Left ventricle myocardium inferior (tissue), 1 donor: ENCODE data around the gene SLC5A9. TPM values are rescaled to one million over a fixed set of nuclear protein-coding genes. Genes with fewer than 3 reads are reported as not detected.

Source experiments
- DNase-seq: peaks from one replicate; pipeline ENCODE4 v3.0.0-alpha.2; 2020
- H3K27ac ChIP-seq: fragments of 200-600 bp; replicated peaks from 2 replicates; pipeline ENCODE4 v1.8.0; 2021
- H3K27me3 ChIP-seq: fragments of 200-600 bp; 2 replicates; pipeline ENCODE4 v1.8.0; 2021; ENCODE audit warnings: low read depth
- H3K36me3 ChIP-seq: fragments of 200-600 bp; 2 replicates; pipeline ENCODE4 v1.8.0; 2021
- H3K4me1 ChIP-seq: fragments of 200-600 bp; 2 replicates; pipeline ENCODE4 v1.8.0; 2021
- H3K4me3 ChIP-seq: fragments of 200-600 bp; 2 replicates; pipeline ENCODE4 v1.8.0; 2021; ENCODE audit warnings: mild to moderate bottlenecking, moderate library complexity
- H3K9me3 ChIP-seq: fragments of 200-600 bp; replicated peaks from 2 replicates; pipeline ENCODE4 v1.8.0; 2021
- intact Hi-C: fragments of 100-400 bp; cut with micrococcal nuclease; formaldehyde crosslinking; loops from one replicate; pipeline ENCODE4 v1.11.0; 2022
- total RNA-seq: library from RNA; stranded (reverse); fragmentation: NEBNext Ultra II Directional; extraction: Animal tissue kit (Norgen Biotek cat#: 25700); gene quantifications from one replicate; pipeline ENCODE4 v1.2.1, GENCODE V29; 2021
- TF ChIP-seq, protein P1 (sequence below): fragments of 200-600 bp; IDR thresholded peaks from 2 replicates; pipeline ENCODE4 v1.8.0; 2021; ENCODE audit warnings: antibody characterized with exemption, mild to moderate bottlenecking, borderline replicate concordance
- donor health status: DM: no; HTN: yes; CAD: no; lungs with severe emphysema.

SLC5A9 gene
- total RNA-seq, 1 donor from 2014 or later, result 0.36 TPM

DNA sequence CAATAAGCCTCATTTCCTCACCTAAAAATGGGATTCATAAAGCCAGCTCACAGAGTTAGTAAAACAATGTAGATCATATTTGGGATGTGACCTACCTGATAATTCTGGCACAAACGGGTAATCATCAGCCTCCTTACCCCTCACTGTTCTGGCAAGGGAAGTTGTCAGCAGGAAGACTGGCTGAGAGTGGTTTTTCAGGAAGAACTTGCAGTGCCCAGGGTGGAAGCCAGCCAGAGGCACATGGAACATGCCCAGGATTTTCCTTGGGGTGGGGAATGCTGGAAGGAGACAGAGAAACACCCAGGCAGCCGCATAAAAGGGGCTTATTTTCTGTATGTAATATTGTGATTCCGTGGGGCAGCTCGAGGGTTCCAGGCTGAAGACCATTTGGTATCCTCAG lies 7.7 kb upstream of the SLC5A9 start:
- DNase-seq, result no peak
- TF ChIP-seq, protein P1, sequence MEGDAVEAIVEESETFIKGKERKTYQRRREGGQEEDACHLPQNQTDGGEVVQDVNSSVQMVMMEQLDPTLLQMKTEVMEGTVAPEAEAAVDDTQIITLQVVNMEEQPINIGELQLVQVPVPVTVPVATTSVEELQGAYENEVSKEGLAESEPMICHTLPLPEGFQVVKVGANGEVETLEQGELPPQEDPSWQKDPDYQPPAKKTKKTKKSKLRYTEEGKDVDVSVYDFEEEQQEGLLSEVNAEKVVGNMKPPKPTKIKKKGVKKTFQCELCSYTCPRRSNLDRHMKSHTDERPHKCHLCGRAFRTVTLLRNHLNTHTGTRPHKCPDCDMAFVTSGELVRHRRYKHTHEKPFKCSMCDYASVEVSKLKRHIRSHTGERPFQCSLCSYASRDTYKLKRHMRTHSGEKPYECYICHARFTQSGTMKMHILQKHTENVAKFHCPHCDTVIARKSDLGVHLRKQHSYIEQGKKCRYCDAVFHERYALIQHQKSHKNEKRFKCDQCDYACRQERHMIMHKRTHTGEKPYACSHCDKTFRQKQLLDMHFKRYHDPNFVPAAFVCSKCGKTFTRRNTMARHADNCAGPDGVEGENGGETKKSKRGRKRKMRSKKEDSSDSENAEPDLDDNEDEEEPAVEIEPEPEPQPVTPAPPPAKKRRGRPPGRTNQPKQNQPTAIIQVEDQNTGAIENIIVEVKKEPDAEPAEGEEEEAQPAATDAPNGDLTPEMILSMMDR, result no peak
- Histone ChIP-seq H3K4me3 (no peak overlapping the region), H3K27me3 (no peaks in the 10 kb centered on the region), H3K4me1 (peaks cover 13% of the 10 kb centered on the region), H3K9me3 (no peaks in the 10 kb centered on the region), H3K27ac (peak overlapping the region; percentile 51), H3K36me3 (no peaks in the 10 kb centered on the region)
- intact Hi-C loops, result no loop called here

DNA sequence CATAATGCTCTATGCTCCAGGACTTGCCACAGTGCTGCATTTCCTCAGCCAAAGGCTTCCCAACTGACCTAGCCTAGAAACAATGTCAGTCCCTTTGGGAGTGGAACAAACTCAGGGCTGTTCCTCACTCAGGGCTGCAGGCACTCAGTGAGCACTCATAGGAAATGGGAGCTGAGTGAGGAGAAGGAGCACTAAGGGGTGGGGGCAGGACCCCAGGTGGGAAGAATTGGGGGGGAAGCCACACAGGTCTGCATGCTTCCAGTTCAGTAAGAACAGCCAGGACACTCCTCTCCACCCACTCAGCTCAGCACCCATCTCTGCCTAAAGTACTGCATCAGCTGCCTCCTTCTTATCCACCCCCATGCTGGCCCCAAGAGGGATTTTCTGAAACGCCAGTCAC lies 7.3 kb upstream of the SLC5A9 start:
- peaks cover 13% of the 10 kb centered on the region for H3K4me1 ChIP-seq
- H3K9me3 ChIP-seq, result no peaks in the 10 kb centered on the region
- intact Hi-C loops, result no loop called here
- no peaks in the 10 kb centered on the region for H3K36me3 ChIP-seq
- peak overlapping the region; percentile 51 for H3K27ac ChIP-seq
- no peaks in the 10 kb centered on the region for H3K27me3 ChIP-seq
- DNase-seq, result no peak
- TF ChIP-seq, protein P1, result no peak
- H3K4me3 ChIP-seq, result no peak overlapping the region

DNA sequence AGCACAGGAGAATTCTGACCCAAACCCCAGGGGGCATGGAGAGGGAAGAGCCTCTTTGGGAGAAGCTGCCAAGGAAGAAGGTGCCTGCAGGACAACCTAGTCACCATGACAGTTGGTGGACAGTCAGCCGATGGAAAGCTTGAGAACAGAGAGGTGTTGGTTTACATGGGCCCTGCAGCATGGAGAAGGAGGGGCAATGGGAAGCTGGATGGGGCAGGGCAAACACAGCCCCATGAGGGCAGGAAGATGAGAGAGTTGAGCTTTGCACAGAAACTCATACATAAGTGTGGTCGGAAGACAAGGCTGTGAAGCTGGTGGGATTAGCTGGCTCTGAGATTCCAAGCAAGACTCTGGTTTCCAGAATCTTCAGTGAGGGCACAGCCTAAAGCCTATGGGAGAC lies 6.6 kb upstream of the SLC5A9 start:
- H3K27me3 ChIP-seq, result no peaks in the 10 kb centered on the region
- no peak overlapping the region for H3K4me3 ChIP-seq
- peak overlapping the region; percentile 51 for H3K27ac ChIP-seq
- TF ChIP-seq, protein P1, result no peak
- intact Hi-C loops, result no loop called here
- no peaks in the 10 kb centered on the region for H3K36me3 ChIP-seq
- no peak for DNase-seq
- H3K4me1 ChIP-seq, result peaks cover 13% of the 10 kb centered on the region
- no peaks in the 10 kb centered on the region for H3K9me3 ChIP-seq

DNA sequence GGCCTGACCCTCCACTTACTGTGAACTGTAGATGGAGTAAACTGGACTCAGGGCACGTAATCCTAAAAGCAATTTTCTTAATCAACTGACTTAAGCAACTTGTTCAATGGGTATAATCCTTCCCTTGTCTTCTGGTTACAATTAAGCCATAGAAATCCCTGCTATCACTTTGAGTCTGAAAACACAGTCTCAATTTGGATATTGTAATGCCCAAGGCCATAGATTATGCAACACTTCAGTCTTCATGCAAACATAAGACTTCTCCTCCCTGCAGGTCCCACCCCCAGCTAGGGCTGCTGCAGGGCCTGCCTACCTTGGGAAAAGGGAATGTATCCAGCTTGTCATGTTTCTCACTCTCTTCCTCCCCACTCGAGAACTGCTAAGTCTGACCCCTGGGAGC lies 6.2 kb upstream of the SLC5A9 start:
- Histone ChIP-seq H3K4me1 (peaks cover 13% of the 10 kb centered on the region), H3K27ac (no peak overlapping the region), H3K27me3 (no peaks in the 10 kb centered on the region), H3K9me3 (no peaks in the 10 kb centered on the region), H3K4me3 (no peak overlapping the region), H3K36me3 (no peaks in the 10 kb centered on the region)
- intact Hi-C loops, result no loop called here
- TF ChIP-seq, protein P1, result no peak
- no peak for DNase-seq

DNA sequence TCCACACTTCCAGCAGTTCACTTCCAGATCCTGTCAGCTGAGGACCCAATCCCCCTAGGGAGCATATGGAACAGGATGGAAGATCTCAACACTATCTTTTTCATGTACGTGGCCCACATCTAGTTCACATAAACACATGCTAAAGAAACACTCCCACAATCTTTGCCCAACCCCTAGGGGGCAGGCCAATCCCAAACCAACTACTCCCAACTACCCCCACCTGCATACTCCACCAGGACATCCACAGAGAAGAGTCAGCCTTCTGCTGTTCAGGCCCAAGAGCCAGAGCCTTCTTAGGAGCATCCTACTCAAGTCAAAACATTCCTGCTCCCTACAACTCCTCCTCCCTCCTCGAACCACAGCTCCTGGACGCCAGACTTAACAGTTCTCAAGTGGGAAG lies 5.6 kb upstream of the SLC5A9 start:
- H3K9me3 ChIP-seq, result no peaks in the 10 kb centered on the region
- H3K27me3 ChIP-seq, result no peaks in the 10 kb centered on the region
- TF ChIP-seq, protein P1, result no peak
- H3K36me3 ChIP-seq, result no peaks in the 10 kb centered on the region
- no peak overlapping the region for H3K4me3 ChIP-seq
- DNase-seq, result no peak
- H3K4me1 ChIP-seq, result peaks cover 13% of the 10 kb centered on the region
- H3K27ac ChIP-seq, result no peak overlapping the region
- intact Hi-C loops, result no loop called here

DNA sequence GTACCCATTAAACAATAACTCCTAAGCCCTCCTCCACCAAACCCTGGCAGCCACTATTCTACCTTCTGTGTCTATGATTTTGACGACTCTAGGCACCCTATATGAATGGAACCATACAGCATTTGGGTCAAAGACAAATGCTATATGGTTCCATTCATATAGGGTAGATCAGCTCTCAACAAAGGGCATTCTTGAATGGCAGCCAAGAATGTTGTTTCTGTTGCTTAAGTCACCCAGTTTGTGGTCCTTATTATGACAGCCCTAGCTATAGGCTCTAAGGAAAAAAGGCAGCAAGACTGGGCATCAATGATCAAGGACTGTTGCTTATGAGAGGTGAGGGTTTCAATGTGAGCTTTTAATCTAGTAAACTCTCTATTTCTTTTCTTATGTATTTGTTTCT lies 4.7 kb upstream of the SLC5A9 start:
- H3K4me1 ChIP-seq, result peaks cover 13% of the 10 kb centered on the region
- TF ChIP-seq, protein P1, result no peak
- H3K9me3 ChIP-seq, result no peaks in the 10 kb centered on the region

More for the DNA sequence above, 4.7 kb upstream of the SLC5A9 start:
- H3K27me3 ChIP-seq, result no peaks in the 10 kb centered on the region
- no peak overlapping the region for H3K27ac ChIP-seq
- intact Hi-C loops, result no loop called here
- no peak for DNase-seq
- H3K4me3 ChIP-seq, result no peak overlapping the region
- no peaks in the 10 kb centered on the region for H3K36me3 ChIP-seq
